NCI-H748 (cell line): ENCODE results near the gene C4BPB.
A peak's percentile ranks its signal among the peaks of the same experiment; 100 is the strongest.

Experiments used
- DNase-seq: peaks from one replicate; lab custom pipeline; 2025; ENCODE audit not compliant: unreplicated experiment; lab: John Stamatoyannopoulos, UW

Gene C4BPB

DNA sequence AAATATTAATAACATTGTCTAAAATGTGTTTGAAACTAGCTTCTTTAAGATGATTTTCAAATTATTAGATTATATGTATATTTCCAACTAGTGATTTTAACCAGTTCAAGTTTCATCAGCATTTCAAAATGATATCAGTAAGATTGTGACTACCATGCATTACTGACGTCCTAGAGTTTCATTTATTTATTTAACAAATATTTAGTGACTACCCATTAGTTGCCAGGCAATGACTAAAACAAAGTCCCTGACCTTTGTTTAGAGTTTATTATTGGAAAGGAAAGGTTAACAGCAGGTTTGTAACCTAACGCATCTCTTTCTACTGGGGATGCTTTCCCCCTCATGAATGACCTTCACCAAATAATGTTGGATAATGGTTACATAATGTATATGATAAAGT, 7.6 kb upstream of the C4BPB start:
- DNase-seq: peak; percentile 2

- no peak for DNase-seq
Observed at GRCh38 chr1:207081806-207082205, 6.9 kb upstream of the C4BPB start.

GRCh38 chr1:207084232-207084631, 4.4 kb upstream of the C4BPB start:
- DNase-seq: no peak

- peak; percentile 62 for DNase-seq
Observed at GRCh38 chr1:207084701-207085180, 3.9 kb upstream of the C4BPB start.

DNA sequence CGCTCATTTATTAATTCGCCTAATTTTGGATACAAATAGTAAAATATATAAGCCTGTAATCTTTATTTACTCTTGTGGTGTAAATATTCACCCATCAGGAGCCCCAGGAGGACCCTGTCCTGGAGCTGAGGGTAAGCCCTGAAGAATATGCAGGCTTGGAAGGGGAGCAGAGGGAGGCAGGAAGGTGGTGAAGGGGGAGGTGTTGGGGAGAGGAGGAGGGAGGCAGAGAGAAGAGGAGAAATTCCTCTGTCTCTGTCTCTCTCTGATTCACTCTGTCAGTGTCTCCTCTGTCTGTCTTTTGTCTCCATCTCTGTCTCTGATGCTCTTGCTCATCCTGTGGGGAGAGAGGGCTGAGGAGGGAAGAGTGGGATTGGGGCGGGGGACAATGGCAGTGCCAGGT, 2.8 kb upstream of the C4BPB start:
- no peak for DNase-seq

- no peak for DNase-seq
Observed at GRCh38 chr1:207088161-207088560, 499 bp upstream of the C4BPB start.

DNA sequence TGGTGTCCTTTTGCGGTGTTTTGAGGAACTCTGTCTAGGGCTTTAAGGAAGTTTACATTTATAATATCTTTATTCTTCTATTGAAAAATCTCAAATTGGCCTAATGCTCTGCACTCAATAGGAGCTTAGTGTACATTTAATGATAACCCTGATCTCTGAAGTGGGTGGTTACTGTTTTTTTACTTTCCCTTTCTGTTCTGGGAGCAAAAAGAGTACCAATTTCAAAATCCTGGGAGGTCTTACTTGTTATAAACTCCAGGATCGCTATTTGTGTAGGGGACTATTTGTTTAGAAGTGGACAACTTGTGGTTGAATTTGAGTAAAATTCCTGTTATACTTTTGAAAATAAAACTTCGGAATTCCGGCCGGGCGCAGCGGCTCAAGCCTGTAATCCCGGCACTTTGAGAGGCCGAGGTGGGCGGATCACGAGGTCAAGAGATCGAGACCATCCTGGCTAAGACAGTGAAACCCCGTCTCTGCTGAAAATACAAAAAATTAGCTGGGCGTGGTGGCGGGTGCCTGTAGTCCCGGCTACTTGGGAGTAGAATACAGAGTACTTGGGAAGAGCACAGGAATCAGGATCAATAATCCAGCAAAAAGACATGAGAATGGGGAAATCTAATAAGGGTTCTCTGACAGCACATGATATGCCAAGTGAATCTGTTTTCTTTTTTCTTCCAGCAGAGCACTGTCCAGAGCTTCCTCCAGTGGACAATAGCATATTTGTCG, 1.1 kb downstream of the C4BPB start:
- DNase-seq: no peak

DNA sequence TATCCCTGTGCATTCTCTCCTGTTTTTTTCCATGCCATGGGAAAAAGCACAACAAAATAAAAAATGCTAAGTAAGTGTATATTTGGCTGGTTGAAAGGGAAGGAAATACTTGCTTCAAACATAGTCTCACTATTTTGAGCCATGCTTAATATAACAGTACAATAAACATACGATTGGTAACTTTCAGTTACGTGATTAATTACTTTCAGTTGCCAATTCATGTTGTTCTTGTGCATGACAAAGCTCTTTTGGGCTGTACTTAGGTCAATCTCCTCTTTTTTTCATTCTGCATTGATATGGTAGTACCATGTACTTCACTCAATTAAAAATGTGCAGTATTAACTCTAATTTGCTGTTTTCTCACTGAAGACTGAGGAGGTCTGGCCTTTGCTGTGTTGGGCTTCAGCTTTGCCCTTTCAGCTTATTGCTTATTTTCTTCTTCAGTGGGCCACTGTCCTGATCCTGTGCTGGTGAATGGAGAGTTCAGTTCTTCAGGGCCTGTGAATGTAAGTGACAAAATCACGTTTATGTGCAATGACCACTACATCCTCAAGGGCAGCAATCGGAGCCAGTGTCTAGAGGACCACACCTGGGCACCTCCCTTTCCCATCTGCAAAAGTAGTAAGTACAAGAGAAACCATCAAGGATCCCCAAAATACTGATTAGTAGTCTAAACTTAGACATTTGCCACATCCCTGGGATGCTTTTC, 2.7 kb downstream of the C4BPB start:
- DNase-seq: no peak

- DNase-seq: no peak
Observed at GRCh38 chr1:207093944-207094343, 5.3 kb downstream of the C4BPB start.

GRCh38 chr1:207097871-207098324, 9.2 kb downstream of the C4BPB start:
- DNase-seq: no peak

DNA sequence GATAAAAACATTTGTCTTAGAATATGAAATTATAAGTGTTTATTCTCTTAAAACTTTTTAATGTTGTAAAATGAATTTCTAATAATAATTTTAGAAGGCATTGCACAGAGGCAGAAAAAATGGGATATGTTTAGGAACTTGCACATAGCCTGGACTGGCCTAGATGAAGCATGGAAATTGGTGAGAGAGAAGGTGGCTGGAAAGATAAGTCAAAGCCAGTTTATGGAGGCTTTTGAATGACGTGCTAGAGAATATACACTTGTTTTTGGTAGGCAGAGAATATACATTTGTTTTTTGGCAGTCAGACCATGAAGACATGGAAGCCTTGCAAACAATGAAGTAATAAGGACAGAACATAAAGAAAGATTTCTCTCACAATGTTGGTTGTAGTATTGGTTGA, 13.1 kb downstream of the C4BPB start:
- DNase-seq: no peak

DNA sequence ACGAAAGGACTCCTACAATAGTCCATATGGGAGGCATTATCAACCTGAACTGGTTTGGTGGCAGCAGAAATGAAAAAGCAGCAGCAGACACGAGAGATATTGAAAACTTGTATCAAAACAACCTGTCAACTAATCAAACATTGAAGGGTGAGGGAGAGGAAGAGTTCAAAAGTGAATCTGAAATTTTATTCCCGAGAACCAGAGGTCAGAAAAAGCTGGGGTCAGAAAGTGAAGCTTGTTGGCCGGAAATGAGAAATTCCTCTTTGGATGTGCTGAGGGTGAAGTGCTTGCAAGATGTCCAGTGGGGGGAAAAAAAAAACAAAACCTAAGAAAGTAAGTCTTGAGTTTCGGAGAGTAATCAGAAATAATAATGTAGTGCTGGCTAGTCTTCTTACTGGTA, 13.5 kb downstream of the C4BPB start:
- DNase-seq: no peak

DNA sequence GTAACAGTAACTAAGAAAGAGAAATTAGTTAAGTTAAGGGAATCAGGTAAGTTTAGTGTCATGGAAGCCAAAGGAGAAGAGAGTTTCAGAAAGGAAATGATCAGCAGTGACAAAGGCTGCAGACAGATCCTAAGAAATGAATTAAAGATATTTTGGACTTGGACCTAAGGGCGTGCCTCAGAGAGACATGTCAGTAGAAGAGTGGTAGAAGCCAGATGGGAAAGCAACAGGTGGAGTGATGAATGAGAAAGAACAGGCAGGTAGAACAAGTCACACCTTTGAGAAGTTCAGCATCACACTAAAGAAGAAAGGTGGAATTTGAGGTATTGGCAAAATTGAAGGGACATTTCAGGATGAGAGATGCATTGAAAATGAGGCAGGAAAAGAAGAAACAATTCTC, 14.0 kb downstream of the C4BPB start:
- no peak for DNase-seq

DNA sequence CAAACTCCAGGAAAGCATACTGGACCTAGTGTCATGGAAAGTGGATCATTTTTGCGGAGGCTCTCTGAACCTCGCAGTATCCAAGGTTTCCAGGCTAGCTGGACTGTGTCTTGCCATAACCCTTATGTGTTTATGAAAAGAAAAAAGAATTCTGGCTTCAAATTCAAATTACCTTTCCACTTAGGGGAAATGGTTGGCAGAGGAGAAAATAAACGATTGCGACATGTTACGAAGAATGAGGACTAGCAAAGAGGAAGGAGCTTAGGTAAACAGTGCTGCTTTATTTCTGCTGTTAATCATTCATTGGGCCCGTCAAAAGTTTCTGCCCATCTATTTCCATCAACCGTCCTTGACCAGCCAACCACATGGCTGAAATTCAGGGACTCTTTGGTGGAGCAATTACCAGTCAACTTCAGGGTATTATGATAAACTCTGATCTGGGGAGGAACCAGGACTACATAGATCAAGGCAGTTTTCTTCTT, 15.3 kb downstream of the C4BPB start, which contains the start of gene C4BPA:
C4BPA (plus strand) TSS at position 342 of the 482 bp plus-strand sequence. CDS start 8,793 bp downstream, outside the sequence.
- no peak for DNase-seq

GRCh38 chr1:207109004-207109403, 20.3 kb downstream of the C4BPB start:
- DNase-seq: no peak

GRCh38 chr1:207112616-207113296, 24.1 kb downstream of the C4BPB start:
- no peak for DNase-seq

- no peak for DNase-seq
Observed at GRCh38 chr1:207115269-207115668, 26.6 kb downstream of the C4BPB start.

GRCh38 chr1:207124389-207124788, 35.7 kb downstream of the C4BPB start:
- no peak for DNase-seq

- no peak for DNase-seq
Observed at GRCh38 chr1:207128336-207128921, 39.8 kb downstream of the C4BPB start.

- no peak for DNase-seq
Observed at GRCh38 chr1:207129053-207129452, 40.4 kb downstream of the C4BPB start.
